Muscle of arm (tissue), 12 donors: ENCODE measurements around the gene SLC4A8. TPM values are rescaled to one million over a fixed set of nuclear protein-coding genes. Genes with fewer than 3 reads are reported as not detected.

Experiments used
- polyA plus RNA-seq, 12 donors: library from polyadenylated mRNA; unstranded; fragments of 120-200 nt; gene quantifications; one replicate each; pipeline ENCODE4 v1.2.1, GENCODE V29; 2013; ENCODE audit not compliant: insufficient read length in 12 of 12

SLC4A8 gene
- polyA plus RNA-seq, 12 donors, result 0.47 to 2.8 (median 1.4) TPM; not detected in 1

Other genes with a start within 250 kb of the SLC4A8 start
- 10 to 100 TPM in 3 of 12 donors, 1 to 10 TPM in 8, not detected in 1; 6.2 to 19.8 (median 8.0) TPM for gene POU6F1, start 206.8 kb upstream of the SLC4A8 start, polyA plus RNA-seq
- 100 to 1,000 TPM in 3 of 12 donors, 10 to 100 TPM in 8, not detected in 1; 71.1 to 147 (median 80.8) TPM for gene DAZAP2, start 186.0 kb upstream of the SLC4A8 start, polyA plus RNA-seq
- 10 to 100 TPM in 6 of 12 donors, 1 to 10 TPM in 5, not detected in 1; 6.2 to 31.8 (median 10.8) TPM for gene SMAGP, start 154.4 kb upstream of the SLC4A8 start, polyA plus RNA-seq
- 10 to 100 TPM in 1 of 12 donors, 1 to 10 TPM in 9, not detected in 2; 1.7 to 11.7 (median 2.3) TPM for gene BIN2, start 100.7 kb upstream of the SLC4A8 start, polyA plus RNA-seq
- gene CELA1, start 78.2 kb upstream of the SLC4A8 start, polyA plus RNA-seq, result not detected
- 1 to 10 TPM in 2 of 12 donors, under 1 TPM in 8, not detected in 2; 0.26 to 4.1 (median 0.56) TPM for gene GALNT6, start 33.4 kb upstream of the SLC4A8 start, polyA plus RNA-seq
- 1 to 10 TPM in 5 of 12 donors, under 1 TPM in 6, not detected in 1; 0.21 to 5.6 (median 0.78) TPM for gene SCN8A, start 166.4 kb downstream of the SLC4A8 start, polyA plus RNA-seq